ENCODE measurements around the gene CFAP45. TPM values are rescaled to one million over a fixed set of nuclear protein-coding genes. Genes with fewer than 3 reads are reported as not detected.

The CFAP45 gene
- total RNA-seq, 1 donor from 2014 or later, result not detected

- DNase-seq (ENCODE audit: low read depth, low spot score), result no peak
- no peak overlapping the region for H3K27ac Mint-ChIP-seq (ENCODE audit: unreplicated experiment)
- H3K4me3 Mint-ChIP-seq, result no peak overlapping the region
- H3K27me3 Mint-ChIP-seq (ENCODE audit: low read depth), result peaks cover 20% of the 10 kb centered on the region
- H3K9me3 Mint-ChIP-seq, result no peaks in the 10 kb centered on the region
- no peaks in the 10 kb centered on the region for H3K4me1 Mint-ChIP-seq
- TF ChIP-seq CTCF (conservative IDR thresholded peaks at IDR 0.05), result no peak
- H3K36me3 Mint-ChIP-seq (ENCODE audit: low read depth), result no peaks in the 10 kb centered on the region
Measured at GRCh38 chr1:159879977-159880376, 20.0 kb downstream of the CFAP45 start.

GRCh38 chr1:159879136-159879535, 20.8 kb downstream of the CFAP45 start:
- Mint-ChIP-seq H3K27ac (ENCODE audit: unreplicated experiment) (no peak overlapping the region), H3K4me3 (no peak overlapping the region), H3K36me3 (ENCODE audit: low read depth) (no peaks in the 10 kb centered on the region), H3K27me3 (ENCODE audit: low read depth) (peaks cover 15% of the 10 kb centered on the region), H3K9me3 (no peaks in the 10 kb centered on the region), H3K4me1 (no peaks in the 10 kb centered on the region)
- no peak for TF ChIP-seq CTCF (conservative IDR thresholded peaks at IDR 0.05)
- no peak for DNase-seq (ENCODE audit: low read depth, low spot score)

- Mint-ChIP-seq H3K36me3 (ENCODE audit: low read depth) (no peaks in the 10 kb centered on the region), H3K4me3 (no peak overlapping the region), H3K9me3 (no peaks in the 10 kb centered on the region), H3K27ac (ENCODE audit: unreplicated experiment) (no peak overlapping the region), H3K4me1 (no peaks in the 10 kb centered on the region), H3K27me3 (ENCODE audit: low read depth) (peaks cover 21% of the 10 kb centered on the region)
- TF ChIP-seq CTCF (conservative IDR thresholded peaks at IDR 0.05), result no peak
- DNase-seq (ENCODE audit: low read depth, low spot score), result no peak
Measured at GRCh38 chr1:159877695-159878444, 22.1 kb downstream of the CFAP45 start.

- DNase-seq (ENCODE audit: low read depth, low spot score), result no peak
- Mint-ChIP-seq H3K27me3 (ENCODE audit: low read depth) (peaks cover 51% of the 10 kb centered on the region), H3K4me1 (no peaks in the 10 kb centered on the region), H3K4me3 (no peak overlapping the region), H3K9me3 (no peaks in the 10 kb centered on the region), H3K36me3 (ENCODE audit: low read depth) (no peaks in the 10 kb centered on the region), H3K27ac (ENCODE audit: unreplicated experiment) (no peak overlapping the region)
- no peak for TF ChIP-seq CTCF (conservative IDR thresholded peaks at IDR 0.05)
Measured at GRCh38 chr1:159873530-159874143, 26.3 kb downstream of the CFAP45 start.

GRCh38 chr1:159872891-159873290, 27.1 kb downstream of the CFAP45 start:
- Mint-ChIP-seq H3K36me3 (ENCODE audit: low read depth) (no peaks in the 10 kb centered on the region), H3K27ac (ENCODE audit: unreplicated experiment) (no peak overlapping the region), H3K9me3 (no peaks in the 10 kb centered on the region)

More at GRCh38 chr1:159872891-159873290, 27.1 kb downstream of the CFAP45 start:
- H3K27me3 Mint-ChIP-seq (ENCODE audit: low read depth), result peaks cover 57% of the 10 kb centered on the region
- TF ChIP-seq CTCF (conservative IDR thresholded peaks at IDR 0.05), result no peak
- no peak overlapping the region for H3K4me3 Mint-ChIP-seq
- no peaks in the 10 kb centered on the region for H3K4me1 Mint-ChIP-seq
- DNase-seq (ENCODE audit: low read depth, low spot score), result no peak
